ENCODE measurements around the gene RNF212B.

RNF212B gene

GRCh38 chr14:23285530-23286019 lies 47.8 kb downstream of the RNF212B start:
- DNase-seq (ENCODE audit: low read depth) = no peak

GRCh38 chr14:23286020-23286901 lies 48.5 kb downstream of the RNF212B start, which contains the start of gene HOMEZ:
Gene HOMEZ (minus strand): TSS chr14:23286132. CDS start chr14:23285952, 180 bp downstream.
- TF ChIP-seq, protein P1, sequence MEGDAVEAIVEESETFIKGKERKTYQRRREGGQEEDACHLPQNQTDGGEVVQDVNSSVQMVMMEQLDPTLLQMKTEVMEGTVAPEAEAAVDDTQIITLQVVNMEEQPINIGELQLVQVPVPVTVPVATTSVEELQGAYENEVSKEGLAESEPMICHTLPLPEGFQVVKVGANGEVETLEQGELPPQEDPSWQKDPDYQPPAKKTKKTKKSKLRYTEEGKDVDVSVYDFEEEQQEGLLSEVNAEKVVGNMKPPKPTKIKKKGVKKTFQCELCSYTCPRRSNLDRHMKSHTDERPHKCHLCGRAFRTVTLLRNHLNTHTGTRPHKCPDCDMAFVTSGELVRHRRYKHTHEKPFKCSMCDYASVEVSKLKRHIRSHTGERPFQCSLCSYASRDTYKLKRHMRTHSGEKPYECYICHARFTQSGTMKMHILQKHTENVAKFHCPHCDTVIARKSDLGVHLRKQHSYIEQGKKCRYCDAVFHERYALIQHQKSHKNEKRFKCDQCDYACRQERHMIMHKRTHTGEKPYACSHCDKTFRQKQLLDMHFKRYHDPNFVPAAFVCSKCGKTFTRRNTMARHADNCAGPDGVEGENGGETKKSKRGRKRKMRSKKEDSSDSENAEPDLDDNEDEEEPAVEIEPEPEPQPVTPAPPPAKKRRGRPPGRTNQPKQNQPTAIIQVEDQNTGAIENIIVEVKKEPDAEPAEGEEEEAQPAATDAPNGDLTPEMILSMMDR (IDR thresholded peaks at IDR 0.05; ENCODE audit: insufficient read depth, low read depth, low read length, missing control alignments) = peak; percentile 2
- DNase-seq (ENCODE audit: low read depth) = peak; percentile 99

More at GRCh38 chr14:23285530-23286019, 47.8 kb downstream of the RNF212B start:
- TF ChIP-seq, protein P1 (IDR thresholded peaks at IDR 0.05; ENCODE audit: insufficient read depth, low read depth, low read length, missing control alignments) = no peak
- peak overlapping the region; percentile 99 for H3K4me3 ChIP-seq (ENCODE audit: low read depth, low read length)

DNA sequence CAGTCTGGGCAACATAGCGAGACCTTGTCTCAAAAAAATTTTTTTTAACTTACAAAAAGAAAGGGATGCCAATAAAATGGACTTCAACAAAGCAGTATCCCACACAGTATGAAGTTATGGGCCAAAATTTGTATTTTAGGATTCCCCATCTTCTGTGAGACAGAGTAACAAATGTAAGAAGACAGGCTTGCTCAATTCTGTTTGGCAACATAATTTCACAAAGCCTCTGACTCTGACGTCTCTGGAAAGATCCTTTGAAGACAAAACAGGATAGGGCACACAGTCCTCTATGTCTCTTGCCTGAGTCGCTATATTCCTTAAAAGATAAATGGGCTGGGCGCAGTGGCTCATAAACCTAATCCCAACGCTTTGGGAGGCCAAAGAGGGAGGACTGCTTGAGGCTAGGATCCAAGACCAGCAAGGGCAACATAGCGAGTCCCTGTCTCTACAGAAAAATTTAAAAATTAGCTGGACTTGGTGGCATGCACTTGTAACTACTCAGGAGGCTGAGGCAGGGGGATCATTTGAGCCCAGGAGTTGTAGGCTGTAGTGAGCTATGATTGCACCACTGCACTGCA lies 49.3 kb downstream of the RNF212B start:
- DNase-seq (ENCODE audit: low read depth) = no peak
- TF ChIP-seq, protein P1 (IDR thresholded peaks at IDR 0.05; ENCODE audit: insufficient read depth, low read depth, low read length, missing control alignments) = no peak
- H3K4me3 ChIP-seq (ENCODE audit: low read depth, low read length) = peak overlapping the region; percentile 99

More at GRCh38 chr14:23286020-23286901, 48.5 kb downstream of the RNF212B start, which contains the start of gene HOMEZ:
- H3K4me3 ChIP-seq (ENCODE audit: low read depth, low read length) = peak within 1 kb of the TSS; percentile 99

GRCh38 chr14:23294734-23295561 lies 57.2 kb downstream of the RNF212B start:
- TF ChIP-seq, protein P1 (IDR thresholded peaks at IDR 0.05; ENCODE audit: insufficient read depth, low read depth, low read length, missing control alignments) = peak; percentile 86
- peak; percentile 70 for DNase-seq (ENCODE audit: low read depth)
- no peak overlapping the region for H3K4me3 ChIP-seq (ENCODE audit: low read depth, low read length)

DNA sequence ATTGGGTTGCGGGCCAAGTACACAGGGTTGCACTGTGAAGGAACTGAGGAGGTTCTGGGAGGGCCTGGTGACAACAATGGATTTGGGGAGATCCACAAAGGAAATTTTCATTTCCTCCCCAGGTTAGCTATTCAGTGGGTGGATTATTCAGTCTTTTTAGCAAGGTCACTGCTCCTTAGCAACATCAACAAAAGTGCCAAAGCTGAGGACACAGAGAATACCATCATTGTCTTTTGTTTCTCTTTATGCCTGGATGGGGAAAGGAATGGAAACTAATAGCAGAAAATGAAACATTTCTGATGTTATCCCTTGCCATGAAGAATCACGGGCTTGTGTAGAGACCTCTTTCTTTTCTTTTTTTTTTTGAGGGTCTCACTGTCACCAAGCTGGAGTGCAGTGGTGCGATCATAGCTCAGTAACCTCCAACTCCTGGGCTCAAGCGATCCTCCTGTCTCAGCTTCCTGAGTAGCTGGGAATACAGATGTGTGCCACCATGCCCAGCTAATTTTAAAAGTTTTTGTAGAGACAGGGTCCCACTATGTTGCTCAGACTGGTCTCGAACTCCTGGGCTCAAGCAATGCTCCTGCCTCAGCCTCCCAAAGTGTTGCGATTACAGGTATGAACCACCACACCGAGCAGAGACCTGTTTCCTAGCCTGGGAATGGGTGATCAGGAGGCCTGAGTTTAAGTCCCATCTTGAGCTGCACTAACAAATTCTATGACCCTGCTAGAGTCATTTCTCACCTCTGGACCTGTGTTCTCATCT lies 58.5 kb downstream of the RNF212B start:
- no peak for DNase-seq (ENCODE audit: low read depth)
- TF ChIP-seq, protein P1 (IDR thresholded peaks at IDR 0.05; ENCODE audit: insufficient read depth, low read depth, low read length, missing control alignments) = no peak
- H3K4me3 ChIP-seq (ENCODE audit: low read depth, low read length) = no peak overlapping the region

DNA sequence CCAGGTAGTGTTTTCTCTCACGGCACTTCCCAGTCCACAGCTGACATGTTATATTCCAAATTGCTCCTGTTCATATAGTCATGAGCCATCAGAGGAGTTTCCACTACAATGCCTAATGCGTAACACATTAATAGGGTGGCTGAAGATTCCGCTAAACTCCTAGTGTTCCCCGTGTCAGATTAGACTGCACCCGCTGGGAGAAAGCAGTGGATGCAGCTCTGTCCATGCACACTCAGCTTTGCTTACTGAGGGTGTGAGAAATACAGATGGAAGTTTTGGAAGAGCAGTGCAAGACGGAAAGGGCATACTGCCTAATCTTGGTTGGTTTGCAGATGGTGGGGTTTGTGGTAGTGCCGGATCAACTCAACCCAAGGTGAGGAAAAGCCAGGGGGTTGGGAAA lies 59.4 kb downstream of the RNF212B start:
- H3K4me3 ChIP-seq (ENCODE audit: low read depth, low read length) = no peak overlapping the region
- TF ChIP-seq, protein P1 (IDR thresholded peaks at IDR 0.05; ENCODE audit: insufficient read depth, low read depth, low read length, missing control alignments) = no peak
- DNase-seq (ENCODE audit: low read depth) = no peak
